Gastrocnemius medialis (tissue), 4 donors: Measurements from ENCODE around the gene SOD3. TPM values are rescaled to one million over a fixed set of nuclear protein-coding genes. Genes with fewer than 3 reads are reported as not detected.

Source experiments
- ATAC-seq, 2 donors: fragments of 150-250 bp; one replicate each; pipeline ENCODE4 v1.9.1; 2016
- DNase-seq, 2 donors: peaks; one replicate each; pipeline ENCODE4 v3.0.0-alpha.2; 2019
- H3K27ac ChIP-seq, 4 donors: fragments of 200-600 bp; sonication (generic); 1 replicate in 1 of 4; 2 replicates in 3 of 4; pipeline ENCODE4 v1.5.1; 2016 to 2018; ENCODE audit warnings: mild to moderate bottlenecking in 2 of 4, moderate library complexity in 1 of 4
- H3K27me3 ChIP-seq, 3 donors: fragments of 200-600 bp; sonication (generic) in 2 of 3; 1 replicate in 1 of 3; 2 replicates in 2 of 3; pipeline versions ENCODE4 v1.5.1 to v1.6.0; 2016 to 2019; ENCODE audit warnings: mild to moderate bottlenecking in 1 of 3, moderate library complexity in 1 of 3
- H3K36me3 ChIP-seq, 2 donors: fragments of 200-600 bp; sonication (generic) in 1 of 2; one replicate each; pipeline ENCODE4 v1.5.1; 2017 to 2018
- H3K4me1 ChIP-seq, 2 donors: fragments of 200-600 bp; sonication (generic) in 1 of 2; one replicate each; pipeline ENCODE4 v1.5.1; 2016 to 2017; ENCODE audit warnings: mild to moderate bottlenecking in 2 of 2
- H3K4me3 ChIP-seq, 4 donors: fragments of 200-600 bp; sonication (generic) in 3 of 4; 1 replicate in 1 of 4; 2 replicates in 3 of 4; pipeline ENCODE4 v1.5.1; 2016 to 2019; ENCODE audit warnings: mild to moderate bottlenecking in 2 of 4
- H3K9me3 ChIP-seq, 3 donors: fragments of 200-600 bp; sonication (generic) in 2 of 3; 1 replicate in 1 of 3; 2 replicates in 2 of 3; pipeline ENCODE4 v1.5.1; 2016 to 2019
- CTCF ChIP-seq, 5 experiments: fragments of 450-650 bp in 3 of 5; fragments of 200-600 bp in 2 of 5; sonication (generic) in 2 of 5; IDR thresholded peaks in 4 of 5; conservative IDR thresholded peaks in 1 of 5; 1 replicate in 4 of 5; 2 replicates in 1 of 5; pipeline ENCODE4 v1.5.1; 2016 to 2019; ENCODE audit warnings: antibody characterized with exemption in 5 of 5, mild to moderate bottlenecking in 3 of 5, moderate library complexity in 3 of 5
- POLR2A ChIP-seq, 2 donors: fragments of 450-650 bp; IDR thresholded peaks; one replicate each; pipeline ENCODE4 v1.6.1; 2017; ENCODE audit warnings: antibody characterized with exemption in 2 of 2, mild to moderate bottlenecking in 2 of 2, moderate library complexity in 2 of 2
- in situ Hi-C, 4 donors: fragments of 200-750 bp; cut with MboI; loops; one replicate each; pipeline versions ENCODE4 v1.15.0 to v1.8.0; 2017; ENCODE audit warnings: low sequenced_read_pairs in 4 of 4
- intact Hi-C: fragments of 100-400 bp; cut with DNase I; formaldehyde crosslinking; loops from one replicate; pipeline ENCODE4 v1.15.1; 2023; ENCODE audit warnings: low total_unique reads
- total RNA-seq, 4 donors: library from RNA; depleted of rRNA; stranded (reverse); fragments of >200 nt; gene quantifications; one replicate each; pipeline versions ENCODE4 v1.1.0 to v1.2.3, GENCODE V29; 2016

The SOD3 gene
- total RNA-seq, 4 donors from 2014 or later: 2.5 to 13.0 (median 5.9) TPM

GRCh38 chr4:24750106-24750505 lies 45.3 kb upstream of the SOD3 start:
- Histone ChIP-seq H3K4me3 (no peak overlapping the region), H3K36me3 (no peaks in the 10 kb centered on the region), H3K27ac (no peak overlapping the region), H3K9me3 (no peaks in the 10 kb centered on the region), H3K27me3 (no peaks in the 10 kb centered on the region), H3K4me1 (peaks cover 0 to 11% of the 10 kb centered on the region in 2 donors)
- ATAC-seq (no peak), DNase-seq (no peak)
- in situ Hi-C loops: no loop called here
- TF ChIP-seq CTCF (IDR thresholded peaks at IDR 0.05 in 4 of 5, conservative IDR thresholded peaks at IDR 0.05 in 1 of 5) (no peak), POLR2A (IDR thresholded peaks at IDR 0.05) (no peak)
- intact Hi-C loops: no loop called here

DNA sequence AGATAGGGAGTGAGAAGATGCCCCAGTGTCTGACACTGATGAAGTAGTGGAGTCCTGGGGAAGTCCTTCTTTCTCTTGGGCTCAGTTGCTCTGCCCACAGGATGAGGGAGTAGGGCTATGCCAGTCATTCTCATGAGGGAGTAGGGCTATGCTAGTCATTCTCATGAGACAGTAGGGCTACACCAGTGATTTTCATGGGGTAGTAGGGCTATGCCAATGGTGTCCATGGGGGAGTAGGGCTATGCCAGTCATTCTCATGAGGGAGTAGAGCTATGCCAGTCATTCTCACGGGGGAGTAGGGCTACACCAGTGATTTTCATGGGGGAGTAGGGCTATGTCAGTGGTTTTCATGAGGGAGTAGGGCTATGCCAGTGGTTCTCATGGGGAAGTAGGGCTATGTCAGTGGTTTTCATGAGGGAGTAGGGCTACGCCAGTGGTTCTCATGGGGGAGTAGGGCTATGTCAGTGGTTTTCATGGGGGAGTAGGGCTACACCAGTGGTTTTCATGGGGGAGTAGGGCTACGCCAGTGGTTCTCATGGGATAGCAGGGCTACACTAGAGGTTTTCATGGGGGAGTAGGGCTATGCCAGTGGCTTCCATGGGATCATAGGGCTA lies 43.3 kb upstream of the SOD3 start:
- no peak for TF ChIP-seq POLR2A (IDR thresholded peaks at IDR 0.05)
- no peak for TF ChIP-seq CTCF (IDR thresholded peaks at IDR 0.05 in 4 of 5, conservative IDR thresholded peaks at IDR 0.05 in 1 of 5)
- in situ Hi-C loops (no loop called here), intact Hi-C loops (no loop called here)
- DNase-seq (no peak), ATAC-seq (no peak)
- Histone ChIP-seq H3K27ac (no peak overlapping the region), H3K27me3 (no peaks in the 10 kb centered on the region), H3K36me3 (no peaks in the 10 kb centered on the region), H3K4me1 (peaks cover 0 to 4% of the 10 kb centered on the region in 2 donors), H3K9me3 (no peaks in the 10 kb centered on the region), H3K4me3 (no peak overlapping the region)

DNA sequence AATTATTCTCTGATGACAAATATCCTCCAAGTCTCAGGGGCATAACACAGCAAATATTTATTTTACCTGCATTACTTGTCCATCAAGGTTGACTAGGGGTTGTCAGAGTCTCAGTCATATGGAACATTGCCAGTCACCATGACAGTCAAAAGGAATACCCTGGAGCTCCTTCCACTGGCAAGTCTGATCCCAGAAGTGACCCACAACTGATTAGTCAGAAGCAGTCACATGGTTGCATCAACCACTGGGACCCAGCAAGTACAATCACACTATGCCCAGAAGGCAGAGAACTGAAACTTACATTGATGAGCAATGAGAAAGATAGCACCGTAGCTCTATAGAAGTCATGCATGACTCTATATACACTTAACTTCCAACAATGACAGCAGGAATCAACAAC lies 41.9 kb upstream of the SOD3 start:
- no peak for TF ChIP-seq POLR2A (IDR thresholded peaks at IDR 0.05)
- TF ChIP-seq CTCF (IDR thresholded peaks at IDR 0.05 in 4 of 5, conservative IDR thresholded peaks at IDR 0.05 in 1 of 5): no peak
- intact Hi-C loops (no loop called here), in situ Hi-C loops (no loop called here)
- DNase-seq (no peak), ATAC-seq (no peak)
- Histone ChIP-seq H3K27me3 (no peaks in the 10 kb centered on the region), H3K9me3 (no peaks in the 10 kb centered on the region), H3K4me3 (no peak overlapping the region), H3K27ac (no peak overlapping the region), H3K4me1 (no peaks in the 10 kb centered on the region), H3K36me3 (no peaks in the 10 kb centered on the region)

- DNase-seq (no peak), ATAC-seq (no peak)
- no peaks in the 10 kb centered on the region for H3K27me3 ChIP-seq
- H3K4me3 ChIP-seq: no peak overlapping the region
- no peaks in the 10 kb centered on the region for H3K4me1 ChIP-seq
- no peak overlapping the region for H3K27ac ChIP-seq
- intact Hi-C loops (no loop called here), in situ Hi-C loops (no loop called here)
- TF ChIP-seq CTCF (IDR thresholded peaks at IDR 0.05 in 4 of 5, conservative IDR thresholded peaks at IDR 0.05 in 1 of 5) (no peak), POLR2A (IDR thresholded peaks at IDR 0.05) (no peak)
- H3K9me3 ChIP-seq: no peaks in the 10 kb centered on the region
- no peaks in the 10 kb centered on the region for H3K36me3 ChIP-seq
These were observed 40.8 kb upstream of the SOD3 start for GRCh38 chr4:24754571-24754970.
